ENCODE measurements around the gene CLDN9. TPM values are rescaled to one million over a fixed set of nuclear protein-coding genes. Genes with fewer than 3 reads are reported as not detected.

CLDN9 gene
- total RNA-seq, 1 donor from 2014 or later, result 0.48 TPM

GRCh38 chr16:3042376-3042775, 29.7 kb downstream of the CLDN9 start:
- DNase-seq (ENCODE audit: low read depth), result no peak
- Mint-ChIP-seq H3K27me3 (ENCODE audit: low read depth, unreplicated experiment) (peaks cover 35% of the 10 kb centered on the region), H3K4me3 (ENCODE audit: unreplicated experiment) (no peak overlapping the region), H3K9me3 (ENCODE audit: unreplicated experiment) (no peaks in the 10 kb centered on the region), H3K27ac (ENCODE audit: unreplicated experiment) (no peak overlapping the region), H3K4me1 (ENCODE audit: low read depth, unreplicated experiment) (no peaks in the 10 kb centered on the region), H3K36me3 (ENCODE audit: low read depth, unreplicated experiment) (no peaks in the 10 kb centered on the region)
- no peak overlapping the region for H3K4me2 ChIP-seq (ENCODE audit: low read length)
- TF ChIP-seq EZH2 (IDR thresholded peaks at IDR 0.05; ENCODE audit: insufficient read depth, low read length), result no peak
- TF ChIP-seq CTCF (IDR thresholded peaks at IDR 0.05; ENCODE audit: insufficient read depth, low read depth, low read length), result no peak
- FAIRE-seq, result no peak
- H3K27me3 ChIP-seq (ENCODE audit: insufficient read depth, low read length), result peaks cover 32% of the 10 kb centered on the region
- no peak overlapping the region for H3K4me3 ChIP-seq (ENCODE audit: insufficient read depth, low read depth, low read length)
- peaks cover 8% of the 10 kb centered on the region for H3K4me1 ChIP-seq (ENCODE audit: insufficient read depth, low read length)
- no peak overlapping the region for H3K9ac ChIP-seq (ENCODE audit: low read length)
- H3K27ac ChIP-seq (ENCODE audit: low read depth, low read length), result no peak overlapping the region
- no peaks in the 10 kb centered on the region for H4K20me1 ChIP-seq (ENCODE audit: insufficient read depth, low read length)
- no peak overlapping the region for H2AFZ ChIP-seq (ENCODE audit: low read depth, low read length)
- H3K36me3 ChIP-seq (ENCODE audit: insufficient read depth, low read length), result no peaks in the 10 kb centered on the region
- H3K79me2 ChIP-seq (ENCODE audit: insufficient read depth, low read length), result no peaks in the 10 kb centered on the region
- H3K9me3 ChIP-seq (ENCODE audit: insufficient read depth, low read depth, low read length), result no peaks in the 10 kb centered on the region

- Mint-ChIP-seq H3K4me3 (ENCODE audit: unreplicated experiment) (peak overlapping the region; percentile 82), H3K27me3 (ENCODE audit: low read depth, unreplicated experiment) (peaks cover 33% of the 10 kb centered on the region), H3K27ac (ENCODE audit: unreplicated experiment) (no peak overlapping the region), H3K9me3 (ENCODE audit: unreplicated experiment) (no peaks in the 10 kb centered on the region), H3K4me1 (ENCODE audit: low read depth, unreplicated experiment) (no peaks in the 10 kb centered on the region), H3K36me3 (ENCODE audit: low read depth, unreplicated experiment) (no peaks in the 10 kb centered on the region)
- Histone ChIP-seq H3K4me2 (ENCODE audit: low read length) (no peak overlapping the region), H3K4me1 (ENCODE audit: insufficient read depth, low read length) (peaks cover 8% of the 10 kb centered on the region), H3K27ac (ENCODE audit: low read depth, low read length) (no peak overlapping the region), H3K79me2 (ENCODE audit: insufficient read depth, low read length) (no peaks in the 10 kb centered on the region), H3K36me3 (ENCODE audit: insufficient read depth, low read length) (no peaks in the 10 kb centered on the region), H3K4me3 (ENCODE audit: insufficient read depth, low read depth, low read length) (no peak overlapping the region), H3K9ac (ENCODE audit: low read length) (no peak overlapping the region), H2AFZ (ENCODE audit: low read depth, low read length) (no peak overlapping the region), H4K20me1 (ENCODE audit: insufficient read depth, low read length) (no peaks in the 10 kb centered on the region), H3K27me3 (ENCODE audit: insufficient read depth, low read length) (peaks cover 21% of the 10 kb centered on the region), H3K9me3 (ENCODE audit: insufficient read depth, low read depth, low read length) (no peaks in the 10 kb centered on the region)
- no peak for TF ChIP-seq CTCF (IDR thresholded peaks at IDR 0.05; ENCODE audit: insufficient read depth, low read depth, low read length)
- peak; percentile 61 for TF ChIP-seq EZH2 (IDR thresholded peaks at IDR 0.05; ENCODE audit: insufficient read depth, low read length)
- FAIRE-seq (no peak), DNase-seq (ENCODE audit: low read depth) (no peak)
Observed at GRCh38 chr16:3044708-3045107, 32.0 kb downstream of the CLDN9 start.

- H3K36me3 Mint-ChIP-seq (ENCODE audit: low read depth, unreplicated experiment), result no peaks in the 10 kb centered on the region
- Histone ChIP-seq H3K9ac (ENCODE audit: low read length) (peak within 1 kb of the TSS; percentile 46), H3K4me1 (ENCODE audit: insufficient read depth, low read length) (peaks cover 8% of the 10 kb centered on the region), H3K27me3 (ENCODE audit: insufficient read depth, low read length) (peaks cover 20% of the 10 kb centered on the region), H3K9me3 (ENCODE audit: insufficient read depth, low read depth, low read length) (no peaks in the 10 kb centered on the region), H4K20me1 (ENCODE audit: insufficient read depth, low read length) (no peaks in the 10 kb centered on the region), H3K79me2 (ENCODE audit: insufficient read depth, low read length) (no peaks in the 10 kb centered on the region), H2AFZ (ENCODE audit: low read depth, low read length) (peak within 1 kb of the TSS; percentile 79), H3K36me3 (ENCODE audit: insufficient read depth, low read length) (no peaks in the 10 kb centered on the region), H3K27ac (ENCODE audit: low read depth, low read length) (no peak within 1 kb of the TSS), H3K4me2 (ENCODE audit: low read length) (peak within 1 kb of the TSS; percentile 84), H3K4me3 (ENCODE audit: insufficient read depth, low read depth, low read length) (peak within 1 kb of the TSS; percentile 48)
- H3K4me3 Mint-ChIP-seq (ENCODE audit: unreplicated experiment), result peak within 1 kb of the TSS; percentile 82
- FAIRE-seq (no peak), DNase-seq (ENCODE audit: low read depth) (no peak)
- H3K27ac Mint-ChIP-seq (ENCODE audit: unreplicated experiment), result no peak within 1 kb of the TSS
- H3K4me1 Mint-ChIP-seq (ENCODE audit: low read depth, unreplicated experiment), result no peaks in the 10 kb centered on the region
- peaks cover 34% of the 10 kb centered on the region for H3K27me3 Mint-ChIP-seq (ENCODE audit: low read depth, unreplicated experiment)
- H3K9me3 Mint-ChIP-seq (ENCODE audit: unreplicated experiment), result no peaks in the 10 kb centered on the region
- TF ChIP-seq EZH2 (IDR thresholded peaks at IDR 0.05; ENCODE audit: insufficient read depth, low read length) (peak; percentile 31), CTCF (IDR thresholded peaks at IDR 0.05; ENCODE audit: insufficient read depth, low read depth, low read length) (no peak)
Observed at GRCh38 chr16:3045758-3046640, 33.3 kb downstream of the CLDN9 start, which contains the start of gene MMP25. Gene MMP25, plus strand, starts transcription at chr16:3046561. Its CDS starts 357 bp downstream, at chr16:3046918.

All from astrocyte (in vitro differentiated cells and primary cell).